GM19397 (cell line): ENCODE results near the gene SHISAL2B.
"Not testable (repeated sequence)": the region's sequence is repeated elsewhere in the genome, so short reads cannot be mapped to it uniquely, and the experiment has no call there.

Experiments
- ATAC-seq: cut with Tn5 transposase; IDR thresholded peaks from one replicate; pipeline ENCODE4 v1.9.1; 2021; ENCODE audit warnings: mild to moderate bottlenecking, moderate library complexity; ENCODE audit not compliant: unreplicated experiment

Gene SHISAL2B

DNA sequence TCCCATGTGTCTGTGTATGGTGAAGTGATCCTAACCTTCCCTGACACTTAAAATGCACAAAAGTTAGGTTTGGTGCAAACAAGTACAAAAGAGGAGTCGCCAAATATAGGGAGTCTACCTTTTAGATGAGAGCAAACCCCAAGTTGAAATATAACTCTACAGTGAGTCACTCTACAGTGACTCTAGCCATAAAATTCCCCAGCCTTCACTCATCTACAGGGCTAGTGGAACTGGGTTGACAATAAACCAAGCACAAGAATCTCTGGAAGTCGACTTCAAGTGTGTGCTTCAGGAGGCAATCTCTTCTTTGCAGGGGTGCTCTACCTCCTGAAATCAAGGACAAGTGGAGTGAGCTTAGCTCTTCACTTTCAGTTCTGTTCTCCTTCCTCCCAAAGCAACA lies 3.3 kb downstream of the SHISAL2B start:
- no peak for ATAC-seq

GRCh38 chr5:64696414-64696813 lies 6.1 kb downstream of the SHISAL2B start:
- not testable (repeated sequence) for ATAC-seq

- no peak for ATAC-seq
Observed at GRCh38 chr5:64700765-64701164, 10.5 kb downstream of the SHISAL2B start.

DNA sequence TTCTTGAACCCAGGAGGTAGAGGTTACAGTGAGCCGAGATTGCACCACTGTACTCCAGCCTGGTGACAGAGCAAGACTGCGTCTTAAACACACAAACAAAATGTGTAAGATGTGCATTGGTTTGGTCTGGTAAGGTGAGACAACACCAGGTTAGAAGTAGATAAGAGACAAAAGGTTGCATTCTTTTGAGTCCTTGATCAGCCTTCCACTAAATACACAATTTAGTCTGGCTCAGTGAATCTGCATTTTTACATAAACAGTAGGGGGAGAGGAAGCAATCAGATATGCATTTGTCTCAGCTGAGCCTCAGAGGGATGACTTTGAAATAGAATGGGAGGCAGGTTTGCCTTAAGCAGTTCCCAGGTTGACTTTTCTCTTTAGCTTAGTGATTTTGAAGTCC lies 15.8 kb downstream of the SHISAL2B start:
- not testable (repeated sequence) for ATAC-seq

DNA sequence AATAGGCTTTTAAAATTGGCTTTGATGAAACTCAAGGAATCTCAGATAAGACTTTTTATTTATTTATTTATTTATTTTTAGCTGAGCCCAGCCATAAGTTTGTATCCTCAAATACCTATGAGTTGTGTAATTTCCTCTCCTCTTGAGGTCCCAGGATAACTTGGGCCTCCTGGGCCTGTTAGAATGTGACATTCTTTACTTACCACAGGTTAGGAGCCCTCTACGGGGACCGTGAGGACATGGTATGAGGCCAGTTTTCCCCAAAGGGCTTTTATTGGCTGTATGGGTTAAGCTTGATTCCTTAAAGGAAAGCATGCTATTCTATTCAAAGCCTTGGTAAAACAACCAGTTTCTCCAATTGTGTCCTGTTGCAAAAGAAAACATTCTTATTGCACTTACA lies 16.9 kb downstream of the SHISAL2B start:
- ATAC-seq = no peak

DNA sequence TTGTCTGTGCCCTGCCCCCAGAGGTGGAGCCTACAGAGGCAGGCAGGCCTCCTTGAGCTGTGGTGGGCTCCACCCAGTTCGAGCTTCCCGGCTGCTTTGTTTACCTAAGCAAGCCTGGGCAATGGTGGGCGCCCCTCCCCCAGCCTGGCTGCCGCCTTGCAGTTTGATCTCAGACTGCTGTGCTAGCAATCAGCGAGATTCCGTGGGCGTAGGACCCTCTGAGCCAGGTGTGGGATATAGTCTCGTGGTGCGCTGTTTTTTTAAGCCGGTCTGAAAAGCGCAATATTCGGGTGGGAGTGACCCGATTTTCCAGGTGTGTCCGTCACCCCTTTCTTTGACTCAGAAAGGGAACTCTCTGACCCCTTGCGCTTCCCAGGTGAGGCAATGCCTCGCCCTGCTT lies 24.2 kb downstream of the SHISAL2B start:
- ATAC-seq = not testable (repeated sequence)

GRCh38 chr5:64722588-64722987 lies 32.3 kb downstream of the SHISAL2B start:
- no peak for ATAC-seq

- ATAC-seq = no peak
Observed at GRCh38 chr5:64727150-64727549, 36.8 kb downstream of the SHISAL2B start.

- ATAC-seq = no peak
Observed at GRCh38 chr5:64742411-64742810, 52.1 kb downstream of the SHISAL2B start.

GRCh38 chr5:64742821-64743220 lies 52.5 kb downstream of the SHISAL2B start:
- ATAC-seq = no peak

DNA sequence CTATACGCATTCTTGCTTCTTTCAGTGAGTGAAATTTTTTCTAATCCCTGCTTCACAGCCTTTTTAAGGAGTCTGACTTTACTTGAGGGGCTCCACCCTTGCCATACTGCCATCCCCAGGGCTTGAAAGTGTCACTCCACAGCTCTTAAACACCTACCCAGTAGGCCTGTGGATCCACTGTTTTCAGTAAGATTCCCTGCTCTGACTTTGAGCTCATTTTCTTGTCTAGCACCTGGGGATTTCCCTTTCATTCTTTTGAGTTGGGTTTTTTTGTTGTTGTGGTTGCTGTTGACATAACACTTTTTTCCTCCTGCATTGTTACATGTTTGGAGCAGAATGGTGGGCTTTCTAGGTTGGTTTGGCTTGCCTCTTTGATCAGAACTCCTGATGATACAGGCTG lies 54.6 kb downstream of the SHISAL2B start:
- no peak for ATAC-seq

- ATAC-seq = no peak
Observed at GRCh38 chr5:64746446-64746845, 56.1 kb downstream of the SHISAL2B start.

DNA sequence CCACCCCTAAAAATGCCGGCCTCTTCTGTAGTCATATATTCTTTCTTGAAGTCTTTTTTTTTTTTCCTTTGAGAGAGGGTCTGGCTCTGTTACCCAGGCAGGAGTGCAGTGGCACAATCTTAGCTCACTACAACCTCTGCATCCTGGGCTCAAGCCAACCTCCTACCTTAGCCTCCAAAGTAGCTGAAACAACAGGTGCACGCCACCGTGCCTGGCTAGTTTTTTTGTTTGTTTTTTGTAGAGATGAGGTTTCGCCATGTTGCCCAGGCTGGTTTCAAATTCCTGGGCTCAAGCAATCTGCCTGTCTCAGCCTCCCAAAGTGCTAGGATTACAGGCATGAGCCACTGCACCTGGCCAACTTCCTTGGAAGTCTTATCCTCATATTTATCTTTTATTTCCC lies 59.1 kb downstream of the SHISAL2B start:
- ATAC-seq = no peak

DNA sequence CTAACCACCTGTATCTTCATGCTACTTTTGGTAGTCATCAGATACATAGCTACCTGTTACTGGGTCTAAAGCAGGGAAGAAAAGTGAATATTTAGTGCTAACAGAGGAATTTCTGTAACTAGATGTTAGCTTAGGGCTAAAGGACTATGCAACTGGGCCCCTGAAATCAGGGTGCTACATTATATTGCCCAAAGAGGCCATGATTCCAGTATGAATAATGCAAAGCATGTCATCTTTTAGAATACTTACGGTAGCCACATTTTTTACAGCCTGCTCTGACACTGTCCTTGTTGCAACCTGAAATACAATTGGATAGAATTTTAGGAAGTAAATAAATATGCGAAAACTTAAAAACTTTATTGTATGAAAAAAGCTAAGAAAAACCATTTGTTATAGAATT lies 63.8 kb downstream of the SHISAL2B start:
- no peak for ATAC-seq

GRCh38 chr5:64758901-64759300 lies 68.6 kb downstream of the SHISAL2B start:
- ATAC-seq = no peak

- no peak for ATAC-seq
Observed at GRCh38 chr5:64759960-64760660, 69.8 kb downstream of the SHISAL2B start.

- ATAC-seq = no peak
Observed at GRCh38 chr5:64763948-64764503, 73.7 kb downstream of the SHISAL2B start.

- ATAC-seq = no peak
Observed at GRCh38 chr5:64765804-64766504, 75.7 kb downstream of the SHISAL2B start.

DNA sequence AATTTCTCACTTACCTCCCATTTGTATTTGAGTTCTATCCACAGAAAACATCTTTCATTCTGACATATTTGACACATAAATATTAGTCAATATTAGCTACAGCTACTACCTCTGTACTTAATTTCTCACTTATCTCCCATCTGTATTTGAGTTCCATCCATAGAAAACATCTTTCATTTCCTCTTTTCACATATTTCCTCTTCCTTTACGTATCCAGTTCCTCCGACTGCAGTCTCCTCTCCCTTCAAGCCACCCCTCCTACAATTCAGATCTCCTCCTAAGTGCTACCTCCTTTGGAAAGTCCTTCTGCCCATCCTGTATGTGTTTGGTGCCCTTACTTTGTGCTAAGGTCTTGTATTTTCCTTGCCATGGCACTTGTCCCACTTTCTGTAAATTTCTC lies 76.6 kb downstream of the SHISAL2B start:
- ATAC-seq = no peak
